GM12801 (cell line): ENCODE measurements around the gene GUCY2D.

Experiments used
- CTCF ChIP-seq: IDR thresholded peaks from one replicate; pipeline ENCODE4 v1.5.1; 2011; ENCODE audit warnings: control low read depth; ENCODE audit not compliant: insufficient read length; ENCODE audit errors: extremely low read depth

Gene GUCY2D

DNA sequence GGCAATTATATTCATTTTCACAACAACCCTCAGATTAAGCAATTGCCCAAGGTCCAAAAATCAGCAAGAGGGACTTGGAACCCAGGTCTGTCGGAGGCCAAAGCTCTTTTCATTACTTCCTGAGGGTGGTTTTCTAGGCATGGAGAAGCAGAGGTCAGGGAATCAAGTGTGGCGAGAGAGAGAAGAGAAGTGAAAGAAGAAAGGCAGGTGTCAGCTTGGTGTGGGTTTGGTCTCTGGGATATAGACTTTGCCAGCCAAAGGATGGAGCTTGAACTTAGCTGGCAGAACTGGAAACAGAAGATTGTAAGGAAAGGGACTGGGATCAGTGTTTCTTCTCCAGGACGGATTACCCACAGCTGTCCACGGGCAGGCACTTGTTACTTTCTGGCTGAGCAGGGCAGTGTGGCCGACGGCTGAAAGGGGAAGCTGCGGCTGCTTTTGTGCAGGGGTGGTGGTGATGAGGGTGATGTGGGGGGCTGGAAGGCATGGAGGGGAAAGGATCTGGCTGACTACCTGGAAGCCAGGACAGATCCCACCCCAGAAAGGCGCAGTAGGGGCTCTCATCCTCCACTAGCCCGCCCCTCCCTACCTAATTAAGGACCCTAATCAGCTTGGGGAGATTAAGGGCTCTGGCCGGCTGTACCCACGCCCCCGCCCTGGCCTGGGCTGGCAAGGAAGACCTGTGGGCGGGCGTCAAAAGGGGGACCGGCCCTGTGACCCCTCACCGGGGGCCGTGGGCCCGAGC is at the start of gene GUCY2D:
TSS of gene GUCY2D (plus strand) at position 640 of the 745 bp plus-strand sequence. CDS start 433 bp downstream, outside the sequence.
- TF ChIP-seq CTCF, result no peak

DNA sequence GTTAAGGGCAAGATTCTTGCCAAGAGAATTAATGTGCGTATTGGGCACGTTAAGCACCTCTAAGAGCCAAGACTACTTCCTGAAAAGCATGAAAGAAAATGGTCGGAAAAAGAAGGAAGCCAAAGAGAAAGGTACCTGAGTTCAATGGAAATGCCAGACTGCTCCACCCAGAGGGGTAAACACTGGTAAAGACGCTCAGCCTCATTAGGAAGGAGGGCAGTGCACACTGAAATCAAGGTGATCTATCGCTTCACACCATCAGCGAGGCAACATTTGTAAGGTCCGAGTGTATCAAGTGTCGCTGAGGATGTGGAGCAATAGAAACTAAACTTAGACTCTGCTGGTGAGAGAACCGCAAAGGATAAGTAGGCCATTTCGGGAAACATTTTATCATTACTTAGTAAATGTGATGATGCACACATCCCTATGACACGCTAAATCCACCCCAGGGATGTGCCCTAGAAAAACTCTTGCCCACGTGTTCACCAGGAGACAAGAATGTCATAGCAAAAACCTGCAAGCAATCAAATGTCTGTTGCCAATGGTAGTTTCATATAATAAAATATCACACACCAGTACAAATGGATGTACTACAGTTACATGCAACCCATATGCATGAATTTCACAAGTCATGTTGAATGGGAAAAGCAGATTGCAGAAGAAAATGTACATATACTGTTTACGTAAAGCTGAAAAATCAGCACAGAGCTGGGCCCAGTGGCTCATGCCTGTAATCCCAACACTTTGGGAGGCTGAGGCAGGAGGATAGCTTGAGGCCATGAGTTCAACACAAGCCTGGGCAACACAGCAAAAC is 46.8 kb upstream of the GUCY2D start:
- TF ChIP-seq CTCF, result no peak

- no peak for TF ChIP-seq CTCF
Observed at GRCh38 chr17:7956228-7956965, 46.0 kb upstream of the GUCY2D start.

GRCh38 chr17:7959503-7960253 is 42.7 kb upstream of the GUCY2D start:
- no peak for TF ChIP-seq CTCF

DNA sequence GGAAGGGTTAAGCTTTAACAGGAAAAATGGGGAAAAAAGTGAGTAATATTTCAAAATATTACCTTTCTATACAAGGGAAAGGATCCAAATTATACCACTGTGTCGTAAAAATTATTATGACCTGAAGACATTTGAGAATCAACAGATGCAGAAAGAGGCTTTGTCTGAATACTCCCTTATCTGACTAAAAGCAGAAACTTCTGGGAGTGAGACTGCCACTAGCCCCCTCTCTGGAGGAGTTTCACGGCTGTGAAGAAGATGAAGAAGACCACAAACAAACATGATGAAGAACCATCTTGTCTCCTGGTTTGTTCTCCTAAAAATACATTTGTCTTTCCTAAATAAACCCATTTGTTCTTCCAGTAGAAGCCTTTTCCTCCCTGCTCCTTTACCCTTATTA is 41.0 kb upstream of the GUCY2D start:
- no peak for TF ChIP-seq CTCF

DNA sequence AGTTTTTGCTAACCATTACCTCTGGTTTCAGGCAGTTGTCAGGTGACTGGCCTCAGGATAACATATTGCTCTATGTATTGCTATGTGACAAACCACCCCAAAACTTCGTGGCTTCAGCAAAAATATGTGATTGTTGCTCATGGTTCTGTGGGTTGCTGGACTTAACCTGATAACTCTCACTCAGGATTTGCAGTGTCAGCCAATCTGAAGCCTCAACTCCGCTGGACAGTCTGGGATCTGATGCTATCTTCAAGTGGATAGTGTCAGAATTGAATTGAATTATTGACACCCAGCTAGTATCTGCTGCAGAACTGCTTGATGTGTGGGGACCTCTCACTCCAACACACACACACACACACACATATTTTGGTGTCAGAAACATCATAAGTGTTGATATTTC is 34.7 kb upstream of the GUCY2D start:
- no peak for TF ChIP-seq CTCF
